ENCODE data around the gene CHAC1.

CHAC1 gene

DNA sequence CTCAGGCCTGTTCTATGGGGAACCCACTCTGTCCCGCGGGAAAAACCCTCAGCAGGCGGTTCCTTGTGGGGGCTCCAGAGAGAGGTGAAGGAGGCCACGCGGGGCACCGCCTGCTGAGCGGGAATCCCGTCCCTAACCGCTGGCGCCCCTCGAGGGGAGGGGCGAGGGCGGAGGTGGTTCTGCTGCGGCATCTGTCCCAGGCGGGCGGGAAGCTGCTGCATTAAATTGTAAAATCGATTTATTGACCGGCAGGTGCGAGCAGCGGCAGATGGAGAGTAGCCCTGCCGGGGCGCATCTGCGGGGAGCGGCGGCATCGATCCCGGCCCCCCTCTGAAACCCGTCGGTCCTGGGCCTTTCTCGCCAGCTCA, 27.8 kb upstream of the CHAC1 start:
- DNase-seq: no peak

DNA sequence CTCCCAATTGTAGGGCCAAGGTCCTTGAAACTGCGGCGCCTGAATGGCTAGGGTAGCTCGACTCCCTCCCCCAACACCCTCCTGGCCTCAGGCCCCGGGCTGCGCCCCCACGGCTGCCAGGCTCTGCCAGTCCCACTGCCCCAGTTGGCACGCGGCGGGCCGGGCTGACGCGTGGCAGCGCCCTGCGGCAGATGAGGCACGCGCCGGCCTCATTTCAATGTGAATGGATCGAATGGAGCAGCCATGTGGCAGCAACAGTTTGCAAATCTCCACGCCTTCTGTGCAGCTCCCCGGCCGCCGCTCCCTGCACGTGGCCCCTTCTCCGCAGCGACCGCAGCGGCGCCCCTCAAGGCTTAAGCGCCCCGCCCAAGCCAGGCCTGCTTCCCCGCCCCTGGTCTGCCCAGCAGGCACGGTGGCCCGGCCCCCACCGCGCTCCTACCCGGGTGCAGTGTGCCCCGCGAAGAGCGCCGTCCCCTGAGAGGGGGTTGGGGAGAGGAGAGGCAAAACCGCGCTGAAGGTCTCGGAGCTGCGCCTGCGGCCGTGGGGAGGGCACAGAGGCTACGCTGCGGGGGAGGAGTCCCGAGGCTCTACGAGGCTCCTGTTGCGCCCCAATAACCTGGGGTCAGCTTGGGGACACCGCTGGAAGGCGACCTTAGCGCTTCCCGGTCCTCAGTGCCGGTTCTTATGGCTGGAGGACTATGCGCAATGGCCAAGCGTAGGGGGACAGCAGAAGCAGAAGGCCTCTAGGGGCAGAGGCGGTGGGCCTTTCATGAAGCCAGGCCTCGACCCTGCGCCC, 27.2 kb upstream of the CHAC1 start:
- peak; percentile 26 for DNase-seq

GRCh38 chr15:40926659-40927494, 26.4 kb upstream of the CHAC1 start:
- DNase-seq: no peak

- DNase-seq: no peak
These were observed 25.8 kb upstream of the CHAC1 start for GRCh38 chr15:40927495-40927872.

DNA sequence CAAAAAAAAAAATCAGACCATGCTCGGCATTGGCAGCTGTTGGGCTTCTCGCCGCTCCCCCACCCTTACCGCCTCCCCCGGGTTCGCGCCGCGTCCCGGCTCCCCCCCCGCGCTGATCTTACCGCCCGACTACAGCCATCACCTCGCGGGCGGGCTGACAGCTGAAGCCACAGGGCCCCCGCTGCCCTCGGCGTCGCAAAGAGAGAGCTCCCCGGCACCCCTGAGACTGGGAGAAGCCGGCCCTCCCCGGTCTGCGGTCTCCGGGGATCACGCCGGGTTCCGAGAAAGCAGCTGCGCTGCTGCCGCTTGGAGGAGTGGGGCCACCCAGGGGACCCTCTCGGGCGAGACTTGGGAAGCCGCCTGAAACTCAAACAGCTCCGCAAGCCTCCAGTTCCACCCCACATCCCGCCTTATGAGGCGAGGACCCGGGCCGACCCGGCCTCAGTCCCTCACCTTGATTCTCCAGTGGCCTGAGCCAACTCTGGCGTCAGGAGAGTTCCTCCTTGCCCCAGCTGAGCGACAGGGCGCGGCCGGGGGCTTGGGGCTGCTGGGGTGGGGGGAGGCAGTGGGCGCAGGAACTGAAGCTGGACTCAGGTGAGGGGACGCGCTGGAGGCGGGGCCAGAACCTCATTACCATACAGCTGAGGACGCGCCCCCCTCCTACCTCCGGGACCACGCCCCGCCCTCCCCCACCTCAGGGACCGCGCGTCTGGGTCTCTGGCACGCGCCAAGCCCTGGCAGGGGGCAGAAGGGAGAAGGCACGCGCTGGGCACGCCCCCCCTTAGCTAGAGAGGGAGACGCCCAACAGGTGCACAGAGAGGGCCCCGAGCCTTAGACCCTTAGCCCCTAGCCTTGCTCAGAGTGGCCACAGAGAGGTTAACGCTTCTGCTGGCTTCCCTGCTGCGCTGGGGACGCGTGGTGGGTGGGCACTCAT, 25.1 kb upstream of the CHAC1 start:
- peak; percentile 13 for DNase-seq

DNA sequence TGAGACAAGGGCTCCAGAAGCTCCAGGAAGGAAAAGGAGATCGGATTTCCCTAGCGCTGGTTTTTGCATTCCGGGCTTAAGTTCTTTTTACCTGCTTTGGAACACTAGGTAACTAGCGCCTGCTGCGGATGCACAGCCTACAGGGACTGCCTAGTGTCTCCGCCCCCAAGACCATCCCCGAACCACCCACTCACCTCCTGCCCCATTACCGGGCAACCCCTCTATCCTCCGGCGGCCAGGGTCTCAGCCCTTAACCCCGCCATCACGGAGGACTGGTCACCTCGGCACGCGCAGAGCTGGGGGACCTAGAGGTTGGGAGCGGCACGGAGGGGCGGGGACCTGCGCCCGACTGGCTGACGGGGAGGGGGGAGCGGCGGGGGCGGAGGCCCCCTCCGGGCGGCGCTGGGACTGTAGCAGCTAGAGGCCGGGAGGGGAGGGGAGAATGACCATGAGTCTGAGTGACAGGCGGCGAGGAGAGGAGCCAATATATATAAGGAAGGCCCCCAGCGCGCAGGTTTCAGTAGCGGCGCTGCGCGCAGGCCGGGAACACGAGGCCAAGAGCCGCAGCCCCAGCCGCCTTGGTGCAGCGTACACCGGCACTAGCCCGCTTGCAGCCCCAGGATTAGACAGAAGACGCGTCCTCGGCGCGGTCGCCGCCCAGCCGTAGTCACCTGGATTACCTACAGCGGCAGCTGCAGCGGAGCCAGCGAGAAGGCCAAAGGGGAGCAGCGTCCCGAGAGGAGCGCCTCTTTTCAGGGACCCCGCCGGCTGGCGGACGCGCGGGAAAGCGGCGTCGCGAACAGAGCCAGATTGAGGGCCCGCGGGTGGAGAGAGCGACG, 24.2 kb upstream of the CHAC1 start, which contains the start of gene DLL4:
Gene DLL4, plus strand, starts transcription at position 520 of the 839 bp plus-strand sequence. CDS start 329 bp downstream, outside the sequence.
- DNase-seq: peak; percentile 76

GRCh38 chr15:40929660-40930429, 23.4 kb upstream of the CHAC1 start:
- no peak for DNase-seq

DNA sequence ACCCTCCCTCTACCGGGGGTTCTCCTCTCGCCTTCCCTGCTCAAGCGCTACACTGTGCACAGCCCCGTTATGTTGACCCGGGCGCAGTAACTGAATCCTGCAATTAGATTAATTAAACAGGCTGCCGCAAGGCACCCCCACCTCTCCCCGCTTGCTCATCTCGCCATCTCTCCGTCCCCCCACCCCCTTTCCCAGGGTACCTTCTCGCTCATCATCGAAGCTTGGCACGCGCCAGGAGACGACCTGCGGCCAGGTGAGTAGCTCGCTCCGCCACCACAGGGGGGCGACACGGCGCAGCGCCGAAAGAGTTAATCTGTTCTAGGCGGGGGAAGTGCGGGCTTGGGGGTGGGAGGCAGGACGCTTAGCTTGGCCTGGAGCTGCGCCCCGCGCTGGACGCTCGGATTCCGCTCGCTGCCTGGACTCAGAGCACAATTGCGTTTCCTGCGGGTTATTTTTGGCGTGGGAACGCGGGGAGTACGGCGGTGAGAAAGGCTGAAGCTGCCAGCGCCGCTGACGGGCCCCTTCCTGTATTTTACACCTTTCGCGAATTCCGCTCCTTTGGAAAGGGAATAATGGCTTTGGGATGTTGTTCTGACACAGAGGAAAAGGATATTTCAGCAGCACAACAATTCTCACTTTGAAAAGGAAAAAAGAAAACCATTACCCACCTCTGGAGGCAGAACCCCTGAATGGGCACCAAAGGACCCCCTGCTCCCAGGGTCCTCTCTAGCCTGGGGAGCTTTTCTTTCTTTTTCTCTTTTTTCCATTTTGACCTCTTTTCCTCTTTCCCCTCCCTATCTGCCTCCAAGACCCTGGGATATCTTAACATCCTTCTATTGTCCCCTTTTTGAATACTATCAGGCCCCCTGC, 22.6 kb upstream of the CHAC1 start:
- peak; percentile 4 for DNase-seq

DNA sequence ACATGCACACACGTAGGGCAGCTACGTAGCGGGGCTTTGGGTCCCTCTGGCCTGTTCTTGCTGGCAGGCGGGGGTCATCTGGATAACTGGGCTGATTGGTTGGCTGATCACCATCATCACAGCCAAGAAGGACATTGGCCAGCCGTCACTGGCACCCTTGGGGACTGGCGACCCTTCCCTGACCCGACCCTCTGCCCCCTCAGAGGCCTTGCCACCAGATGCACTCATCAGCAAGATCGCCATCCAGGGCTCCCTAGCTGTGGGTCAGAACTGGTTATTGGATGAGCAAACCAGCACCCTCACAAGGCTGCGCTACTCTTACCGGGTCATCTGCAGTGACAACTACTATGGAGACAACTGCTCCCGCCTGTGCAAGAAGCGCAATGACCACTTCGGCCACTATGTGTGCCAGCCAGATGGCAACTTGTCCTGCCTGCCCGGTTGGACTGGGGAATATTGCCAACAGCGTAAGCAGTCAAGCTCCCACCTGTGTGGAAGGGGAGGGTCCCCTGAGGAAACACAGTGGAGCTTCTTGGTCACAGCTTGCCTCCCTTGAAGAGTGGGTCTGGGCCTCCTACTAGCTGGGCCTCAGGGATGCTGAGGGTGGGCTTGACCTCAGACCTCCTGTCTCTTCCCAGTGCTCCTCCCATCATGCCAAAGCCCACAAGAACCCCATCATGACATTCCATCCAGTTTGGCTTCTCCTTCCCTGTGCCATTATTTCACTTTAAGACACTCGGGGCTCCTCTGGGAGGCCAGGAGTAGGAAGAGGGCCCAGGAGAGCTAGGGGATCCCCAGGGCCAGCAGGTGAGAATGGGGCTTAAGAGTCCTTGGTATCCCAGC, 21.8 kb upstream of the CHAC1 start:
- no peak for DNase-seq

- no peak for DNase-seq
These were observed 21.1 kb upstream of the CHAC1 start for GRCh38 chr15:40932156-40932555.

DNA sequence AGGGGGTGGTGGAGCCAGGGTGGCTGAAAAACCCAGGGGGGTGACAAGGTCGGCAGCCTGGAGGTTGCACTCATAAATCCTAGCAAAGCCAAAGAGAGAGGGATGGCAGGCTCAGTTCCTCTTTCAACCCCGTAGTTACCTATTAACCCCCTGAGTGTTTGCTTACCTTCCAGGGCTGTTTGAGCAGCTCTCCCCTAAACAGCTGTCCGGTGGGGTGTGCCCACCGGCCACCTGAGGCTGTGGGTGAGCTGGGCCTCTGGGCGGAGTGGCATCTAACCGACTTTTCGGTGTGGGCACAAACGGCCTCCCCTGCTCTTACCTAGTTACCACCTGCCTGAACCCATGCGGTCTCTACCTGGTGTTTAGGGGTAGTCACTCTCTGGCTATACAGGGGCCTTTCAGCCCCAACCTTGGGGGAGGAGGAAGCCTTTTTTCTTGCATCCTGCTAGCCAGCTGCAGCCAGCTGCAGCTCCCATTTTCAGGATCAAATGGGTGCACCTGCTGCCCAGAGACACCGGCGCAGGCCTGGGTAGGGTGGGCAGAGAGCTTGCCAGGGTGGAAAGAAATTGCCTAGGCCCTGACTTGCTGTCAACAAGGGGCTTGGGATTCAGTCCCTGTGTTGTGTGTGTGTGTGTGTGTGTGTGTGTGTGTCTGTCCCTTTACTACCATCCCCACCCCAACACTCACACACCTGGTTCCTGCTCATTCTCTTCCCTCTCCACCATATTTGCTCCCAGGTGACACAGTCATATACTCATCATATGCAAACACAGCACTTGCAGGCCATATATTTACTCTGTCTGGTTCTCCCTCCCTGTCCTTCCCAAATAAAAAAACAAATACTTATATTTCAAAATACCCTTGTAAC, 20.4 kb upstream of the CHAC1 start:
- DNase-seq: no peak

GRCh38 chr15:40933517-40933902, 19.8 kb upstream of the CHAC1 start:
- DNase-seq: no peak

DNA sequence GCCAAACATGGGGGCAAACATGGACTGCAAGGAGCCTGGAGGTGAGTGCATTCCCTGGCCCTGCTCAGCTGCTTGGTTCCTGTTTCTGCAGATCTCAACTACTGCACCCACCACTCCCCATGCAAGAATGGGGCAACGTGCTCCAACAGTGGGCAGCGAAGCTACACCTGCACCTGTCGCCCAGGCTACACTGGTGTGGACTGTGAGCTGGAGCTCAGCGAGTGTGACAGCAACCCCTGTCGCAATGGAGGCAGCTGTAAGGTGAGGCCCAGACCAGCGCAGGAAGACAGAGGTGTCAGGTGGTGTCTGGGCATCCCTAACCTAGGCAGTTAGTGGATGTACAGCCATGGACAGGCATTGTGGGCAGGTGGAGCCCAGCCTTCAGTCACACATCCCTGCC, 18.8 kb upstream of the CHAC1 start:
- no peak for DNase-seq

GRCh38 chr15:40936234-40936708, 17.0 kb upstream of the CHAC1 start:
- no peak for DNase-seq

DNA sequence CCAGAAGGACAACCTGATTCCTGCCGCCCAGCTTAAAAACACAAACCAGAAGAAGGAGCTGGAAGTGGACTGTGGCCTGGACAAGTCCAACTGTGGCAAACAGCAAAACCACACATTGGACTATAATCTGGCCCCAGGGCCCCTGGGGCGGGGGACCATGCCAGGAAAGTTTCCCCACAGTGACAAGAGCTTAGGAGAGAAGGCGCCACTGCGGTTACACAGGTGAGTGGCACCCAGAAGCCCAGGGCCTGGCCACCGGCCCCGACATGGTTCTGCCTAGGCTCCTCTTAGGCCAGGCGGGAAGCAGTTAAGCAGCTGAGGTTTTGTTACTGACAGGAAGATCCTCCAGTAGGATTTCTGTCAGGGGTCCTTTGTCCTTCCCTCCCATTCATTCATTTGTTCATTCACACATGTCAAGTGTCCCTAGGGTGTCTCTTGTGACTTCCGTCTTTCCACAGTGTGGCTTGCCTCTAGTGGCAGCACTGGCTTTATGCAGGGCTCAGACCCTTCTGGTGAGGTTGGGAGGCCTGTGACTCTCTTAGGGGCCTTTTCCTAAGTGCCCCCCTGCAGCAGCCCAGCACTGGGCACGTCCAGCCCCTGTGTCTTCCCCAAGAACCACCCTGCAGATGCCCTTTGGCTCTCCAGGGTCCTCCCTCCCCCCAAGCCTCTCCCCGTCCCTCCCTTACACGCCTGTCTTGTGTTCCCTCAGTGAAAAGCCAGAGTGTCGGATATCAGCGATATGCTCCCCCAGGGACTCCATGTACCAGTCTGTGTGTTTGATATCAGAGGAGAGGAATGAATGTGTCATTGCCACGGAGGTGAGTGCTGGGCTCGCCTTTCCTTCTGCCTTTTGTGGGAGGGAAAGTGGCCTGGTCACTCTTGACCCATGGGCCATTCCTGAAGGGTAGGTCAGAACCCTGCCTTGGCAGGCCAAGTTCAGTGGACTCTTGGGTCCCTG, 16.3 kb upstream of the CHAC1 start:
- DNase-seq: no peak

- no peak for DNase-seq
These were observed 15.3 kb upstream of the CHAC1 start for GRCh38 chr15:40937762-40938535.

Data from NCI-H2227 treated with DMSO at 0.1 percent for 48 hours (cell line).